Measurements from ENCODE around the gene PRELP.
"Not testable (repeated sequence)": the region's sequence is repeated elsewhere in the genome, so short reads cannot be mapped to it uniquely, and the experiment has no call there.

PRELP gene

DNA sequence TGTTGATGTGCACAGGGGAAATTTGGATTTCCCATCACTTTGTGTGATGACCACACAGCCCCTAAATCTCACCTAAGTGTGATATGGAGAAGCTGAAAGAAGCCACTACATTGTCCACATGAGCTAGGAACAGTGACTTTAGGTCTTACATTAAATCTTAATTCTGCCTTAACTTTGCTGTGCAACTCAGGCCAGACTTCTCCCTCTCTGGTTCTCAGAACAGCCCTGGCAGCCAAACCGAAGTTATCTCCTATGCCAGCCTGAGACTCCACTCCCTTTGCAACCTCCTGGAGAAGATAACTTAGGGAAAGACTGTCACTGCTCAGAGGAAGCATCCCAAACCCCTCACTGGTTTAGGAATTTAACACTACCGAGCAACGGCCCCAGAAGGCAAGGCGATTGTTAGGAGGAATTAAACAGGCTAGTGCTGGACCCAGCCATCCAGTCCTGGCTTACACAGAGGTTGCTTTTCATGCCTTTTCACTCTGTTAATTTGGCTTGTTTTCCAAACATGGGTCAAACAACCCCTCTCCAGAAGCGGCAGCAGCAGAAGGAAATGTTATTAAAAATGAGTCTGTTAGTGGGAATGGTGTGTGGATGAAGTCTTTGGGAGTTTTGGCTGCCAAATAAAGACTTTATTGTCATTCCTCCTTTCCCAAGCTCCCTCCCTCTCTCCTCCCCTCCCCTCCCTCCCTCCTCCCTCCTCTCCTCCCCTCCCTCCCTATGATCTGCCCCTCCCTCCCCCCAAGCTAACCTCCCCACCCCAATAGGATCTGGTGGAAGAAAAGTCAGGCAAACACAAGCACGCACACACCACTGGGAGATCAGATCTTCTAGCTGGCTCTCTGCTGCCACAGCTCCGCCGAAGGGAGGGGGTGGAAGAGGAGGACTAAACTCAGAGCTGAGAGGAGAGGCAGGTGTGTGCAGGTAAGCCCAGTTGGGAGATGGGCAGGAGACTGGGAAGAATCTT, at the start of gene PRELP:
TSS of gene PRELP (plus strand) at position 795 of the 970 bp plus-strand sequence. CDS start 7,379 bp downstream, outside the sequence.
- intact Hi-C loops (cut with DNase I) = no loop called here
- peak in 28 of 42 donors; percentile 20 to 69 (median 46) for DNase-seq

DNA sequence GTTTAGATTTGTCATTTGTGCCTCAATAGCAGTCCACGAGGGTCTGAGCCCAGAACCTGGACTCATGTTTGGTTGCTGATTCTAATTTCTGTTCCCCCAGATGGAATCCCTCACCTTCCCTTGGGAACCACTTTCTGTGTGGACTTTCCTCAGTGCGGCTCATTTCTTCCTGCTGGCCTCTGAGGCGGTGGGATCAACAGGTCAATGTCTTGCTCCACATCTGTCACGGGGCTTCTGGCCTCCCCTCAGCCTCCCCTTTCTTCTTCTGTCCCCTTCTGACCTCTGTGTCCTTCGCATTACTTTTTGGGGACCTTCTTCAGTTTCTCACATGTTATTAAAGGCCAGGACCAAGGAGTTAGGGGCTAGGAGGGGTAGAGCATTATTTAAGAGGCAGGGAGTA, 49.2 kb upstream of the PRELP start:
- intact Hi-C loops (cut with DNase I) = no loop called here
- DNase-seq = no peak

DNA sequence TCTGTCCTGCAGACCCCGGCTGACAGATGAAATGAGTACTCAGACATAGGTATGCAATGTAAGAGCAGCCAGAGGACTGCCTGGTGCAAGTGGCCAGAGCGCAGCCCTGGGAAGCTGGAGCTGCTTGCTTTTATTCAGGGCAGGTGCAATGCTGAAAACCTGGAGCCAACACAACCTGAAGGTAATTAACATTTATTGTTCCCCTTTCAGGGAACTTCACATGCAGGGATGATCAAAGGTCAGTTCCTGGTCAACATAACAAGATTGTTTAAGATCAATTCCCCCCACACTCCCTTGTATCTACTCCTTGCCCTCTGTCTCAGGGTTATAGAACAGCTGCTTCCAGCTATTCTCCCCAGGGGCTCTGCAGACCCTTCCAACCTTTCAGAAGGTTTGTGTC, 48.7 kb upstream of the PRELP start:
- intact Hi-C loops (cut with DNase I) = no loop called here

DNA sequence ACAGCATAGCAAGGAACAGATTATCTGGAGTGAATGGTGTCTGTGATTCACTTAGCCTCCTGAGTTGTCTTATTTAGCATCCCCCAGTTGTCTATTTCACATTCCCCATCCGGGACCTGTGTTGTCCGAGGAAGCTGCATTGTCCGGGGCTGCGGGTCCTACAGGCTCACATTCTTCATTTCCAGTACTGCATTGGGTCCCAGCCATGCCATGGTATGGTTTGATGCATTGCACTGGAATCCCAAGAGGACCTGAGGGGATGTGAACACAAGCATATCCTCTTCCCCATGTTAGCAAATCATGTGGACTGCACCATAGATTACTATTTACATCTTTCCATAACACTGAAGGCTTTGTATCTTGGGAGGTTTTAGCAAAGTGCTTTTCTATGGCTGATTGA, 48.2 kb upstream of the PRELP start:
- intact Hi-C loops (cut with DNase I) = no loop called here
- no peak for DNase-seq

More for the DNA sequence above, 48.7 kb upstream of the PRELP start:
- no peak for DNase-seq

DNA sequence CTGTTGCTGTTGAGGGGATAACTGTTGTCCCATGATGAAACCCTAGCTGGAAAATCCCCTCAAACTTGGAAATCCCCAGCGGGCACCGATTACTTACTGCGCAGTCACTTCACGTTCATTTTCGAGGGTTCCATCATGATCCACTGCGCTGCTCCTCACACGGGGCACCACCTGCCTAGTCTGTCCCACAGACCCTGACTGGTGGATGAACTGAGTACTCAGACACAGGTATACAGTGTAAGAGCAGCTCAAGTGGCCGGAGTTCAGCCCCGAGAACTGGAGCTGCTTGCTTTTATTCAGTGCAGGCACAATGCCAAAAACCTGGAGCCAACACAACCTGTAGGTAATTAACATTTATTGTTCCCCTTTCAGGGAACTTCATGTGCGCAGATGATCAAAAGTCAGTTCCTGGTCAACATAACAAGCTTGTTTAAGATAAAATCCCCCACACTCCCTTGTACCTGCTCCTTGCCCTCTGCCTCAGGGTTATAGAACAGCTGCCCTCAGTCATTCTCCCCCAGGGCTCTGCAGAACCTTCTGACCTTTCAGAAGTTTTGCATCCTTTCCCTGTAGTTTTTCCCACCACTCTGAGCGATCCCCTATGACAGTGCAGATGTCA, 46.5 kb upstream of the PRELP start:
- intact Hi-C loops (cut with DNase I) = no loop called here
- no peak for DNase-seq

DNA sequence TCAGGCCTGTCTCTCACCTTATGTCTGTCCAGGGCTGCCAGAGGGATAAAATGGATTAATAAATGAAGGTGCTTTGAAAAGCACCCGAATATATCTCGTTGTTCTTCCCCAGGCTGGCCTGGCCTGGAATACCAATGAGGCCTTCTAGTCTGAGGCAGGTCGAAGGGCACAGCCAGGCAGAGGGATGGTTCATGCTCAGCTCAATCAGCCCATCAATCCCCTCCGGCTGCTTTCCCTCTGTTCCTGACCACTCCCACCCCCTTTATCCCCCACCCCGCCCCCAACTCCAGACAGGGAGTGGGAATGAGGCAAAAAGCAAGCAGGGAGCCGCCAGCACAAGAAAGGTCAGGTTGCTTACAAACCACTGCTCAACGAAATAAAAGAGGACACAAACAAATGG, 40.0 kb upstream of the PRELP start:
- intact Hi-C loops (cut with DNase I) = no loop called here
- DNase-seq = no peak

DNA sequence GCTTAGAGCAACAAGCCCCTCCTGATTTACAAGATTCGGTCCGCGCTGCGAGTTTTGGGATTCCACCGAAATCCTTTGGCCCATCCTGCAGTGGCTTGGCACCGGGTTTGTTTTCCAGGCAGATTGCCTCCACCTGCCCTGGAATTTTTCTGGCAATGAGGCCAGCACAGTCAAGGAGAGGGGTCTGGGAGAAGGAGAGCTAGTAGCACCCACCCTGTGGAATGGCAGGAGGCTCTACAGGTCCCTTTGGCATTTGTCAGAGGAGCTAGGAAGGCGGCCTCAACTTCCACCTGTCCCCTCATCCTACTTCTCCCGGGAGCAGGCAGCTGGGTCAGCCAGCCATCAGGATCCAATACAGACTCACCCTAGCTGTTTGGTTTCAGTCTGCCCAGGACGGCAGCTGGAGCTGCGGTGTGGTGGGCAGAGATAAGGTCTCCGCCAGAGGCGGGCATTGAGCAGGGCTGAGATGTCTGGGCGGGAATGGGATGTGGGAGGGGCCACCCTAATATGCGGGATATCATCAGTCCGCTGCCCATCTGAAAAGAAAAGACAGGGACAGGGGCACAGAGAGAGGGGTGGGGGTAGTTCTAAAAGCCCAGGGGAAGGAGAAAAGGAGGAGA, 37.8 kb upstream of the PRELP start:
- intact Hi-C loops (cut with DNase I) = no loop called here
- DNase-seq = peak in 1 of 42 donors; percentile 30

DNA sequence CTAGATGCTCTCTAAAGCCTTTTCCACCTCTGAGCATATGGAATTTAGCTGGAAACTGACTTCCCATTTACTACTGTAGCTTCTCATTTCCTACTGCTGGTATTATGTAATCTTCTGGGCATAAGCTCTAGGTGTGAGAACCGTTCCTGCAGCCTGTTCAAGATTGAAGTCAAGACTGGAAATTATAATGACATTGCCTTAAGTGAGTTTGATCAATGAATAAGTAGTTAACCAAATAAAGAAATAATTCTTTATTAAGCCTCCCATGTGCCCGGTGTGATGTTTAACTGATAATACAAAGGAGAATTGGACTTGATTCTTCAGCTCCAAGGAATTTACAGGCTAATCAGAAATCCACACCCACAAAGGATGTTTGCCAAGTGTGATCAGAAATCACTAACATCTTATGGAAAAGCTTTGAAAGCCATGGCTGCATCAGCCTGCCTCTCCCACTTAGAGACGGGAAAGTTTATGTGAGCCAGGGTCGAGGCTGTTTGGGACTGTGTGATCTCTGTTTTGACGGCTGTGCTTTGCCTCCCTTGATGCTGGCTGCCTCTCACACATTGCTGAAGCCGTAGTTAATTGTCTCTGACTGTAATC, 36.4 kb upstream of the PRELP start:
- intact Hi-C loops (cut with DNase I) = no loop called here
- DNase-seq = no peak

DNA sequence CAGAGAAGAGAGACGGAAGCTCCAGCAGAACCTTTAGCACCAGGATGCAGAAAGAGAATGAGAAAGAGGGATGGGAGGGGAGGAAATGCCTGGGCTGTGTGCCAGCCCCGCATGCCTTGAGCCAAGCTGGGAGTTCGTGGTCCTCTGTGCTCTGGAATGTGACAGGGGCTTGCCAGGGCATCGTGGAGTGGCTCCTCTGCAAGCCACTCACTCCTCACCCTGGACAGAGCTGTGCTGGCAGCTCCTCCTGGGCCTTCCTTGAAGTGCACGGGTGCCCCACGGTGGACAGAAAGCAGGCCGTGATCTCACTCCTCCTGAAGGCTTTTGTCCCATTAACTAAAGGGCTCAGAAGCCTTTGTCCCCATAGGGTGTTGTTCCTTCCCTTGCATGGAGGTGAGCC, 34.8 kb upstream of the PRELP start:
- intact Hi-C loops (cut with DNase I) = loop anchor here (2.0 kb wide), 1 partner anchor 100 kb away; no protein-coding TSS in a partner anchor
- peak; percentile 18 to 91 (median 74) for DNase-seq

DNA sequence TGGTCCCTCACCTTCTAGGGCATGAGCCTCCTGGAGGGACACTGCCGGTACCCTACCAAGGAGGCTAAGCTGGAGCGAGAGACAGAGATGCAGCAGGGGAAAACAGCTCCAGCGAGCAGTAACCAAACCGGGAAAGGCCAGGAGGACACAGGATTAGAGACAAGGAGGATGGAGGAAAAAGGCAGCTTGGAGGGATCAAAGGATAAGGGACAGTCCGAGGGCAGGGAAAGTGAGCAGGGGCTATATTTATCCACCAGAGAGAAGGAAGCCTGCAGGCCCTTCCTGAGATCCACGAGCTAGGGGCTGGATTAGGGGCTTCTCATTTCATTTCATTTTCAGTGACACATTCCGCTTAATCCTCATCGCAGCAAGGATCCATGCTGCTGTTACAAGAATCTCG, 33.8 kb upstream of the PRELP start:
- no peak for DNase-seq
- intact Hi-C loops (cut with DNase I) = loop anchor here (2.0 kb wide), 1 partner anchor 101 kb away; no protein-coding TSS in a partner anchor

DNA sequence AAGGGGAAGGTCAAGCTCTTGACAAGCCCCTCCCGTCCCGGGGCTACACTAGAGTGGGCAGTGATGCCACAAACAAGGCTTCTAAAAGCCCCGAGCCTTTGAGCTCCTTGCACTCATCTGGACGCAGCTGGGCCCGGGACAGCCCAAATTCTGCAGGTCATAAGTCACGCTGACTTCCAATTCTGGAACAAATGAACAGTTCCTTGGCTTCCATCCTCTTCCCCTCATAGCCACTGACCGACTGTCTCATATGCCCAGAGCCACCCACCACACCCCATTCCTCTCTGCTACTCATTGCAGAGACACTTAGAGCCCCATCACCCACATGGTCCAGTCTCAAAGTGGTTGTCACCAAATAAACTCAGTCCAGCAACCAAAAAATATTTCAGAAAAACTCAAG, 32.8 kb upstream of the PRELP start:
- intact Hi-C loops (cut with DNase I) = no loop called here
- DNase-seq = no peak

DNA sequence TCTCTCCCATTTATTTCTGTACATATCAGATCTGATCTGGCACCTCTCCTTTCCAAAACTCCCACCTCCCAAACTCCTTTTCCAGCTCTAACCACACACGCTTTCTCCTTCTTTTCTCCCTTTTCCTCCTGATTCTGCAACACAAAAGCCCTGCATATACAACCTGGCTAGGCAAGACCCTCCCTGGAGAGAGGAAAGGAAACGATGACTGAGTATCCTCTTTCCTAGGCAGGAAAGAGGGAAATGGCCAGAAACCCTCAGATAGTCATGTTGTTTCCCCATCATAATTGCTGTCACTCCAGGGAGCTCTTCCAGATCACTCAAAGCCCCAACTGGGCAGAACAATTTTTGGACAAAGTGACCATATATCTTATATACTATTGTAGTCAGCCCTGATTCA, 32.3 kb upstream of the PRELP start:
- no peak for DNase-seq
- intact Hi-C loops (cut with DNase I) = no loop called here

DNA sequence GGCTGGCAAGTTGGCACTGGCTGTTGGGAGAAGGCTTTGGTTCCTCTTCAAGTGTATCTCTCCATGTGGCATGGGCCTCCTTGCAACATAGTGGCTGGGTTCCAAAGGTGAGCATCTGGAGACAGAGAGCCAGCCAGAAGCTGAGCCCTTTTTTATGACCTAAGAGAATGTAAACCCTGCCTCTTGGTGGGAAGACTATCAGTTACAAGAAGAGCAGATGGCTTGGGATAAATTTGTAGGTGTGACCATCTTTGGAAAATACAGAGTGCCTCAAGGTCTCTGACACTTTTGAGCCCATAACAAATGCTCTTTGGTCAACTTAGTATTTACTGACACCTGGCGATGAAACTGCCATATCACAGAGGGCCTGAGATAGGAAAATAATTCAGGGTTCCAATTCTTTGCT, 31.4 kb upstream of the PRELP start:
- intact Hi-C loops (cut with DNase I) = no loop called here
- no peak for DNase-seq

DNA sequence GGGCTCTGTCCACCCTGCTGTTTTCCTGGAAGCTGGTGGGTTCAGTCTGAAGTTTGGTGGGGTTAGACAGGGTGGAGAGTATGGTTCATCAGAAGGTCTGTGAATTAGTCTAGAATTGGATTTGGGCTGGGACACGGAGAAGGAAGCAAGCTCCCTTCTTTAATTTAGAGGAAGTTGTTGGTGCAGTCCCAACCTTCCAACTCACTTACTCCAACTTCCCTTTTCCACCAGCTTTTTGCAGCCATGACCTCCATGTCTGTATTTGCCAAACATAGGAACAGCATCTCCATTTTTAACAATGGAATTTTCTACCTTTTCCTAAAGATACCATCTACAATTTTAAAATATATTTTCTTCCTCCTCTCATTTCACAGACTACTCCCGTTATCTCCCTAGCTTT, 28.5 kb upstream of the PRELP start:
- no peak for DNase-seq
- intact Hi-C loops (cut with DNase I) = no loop called here

DNA sequence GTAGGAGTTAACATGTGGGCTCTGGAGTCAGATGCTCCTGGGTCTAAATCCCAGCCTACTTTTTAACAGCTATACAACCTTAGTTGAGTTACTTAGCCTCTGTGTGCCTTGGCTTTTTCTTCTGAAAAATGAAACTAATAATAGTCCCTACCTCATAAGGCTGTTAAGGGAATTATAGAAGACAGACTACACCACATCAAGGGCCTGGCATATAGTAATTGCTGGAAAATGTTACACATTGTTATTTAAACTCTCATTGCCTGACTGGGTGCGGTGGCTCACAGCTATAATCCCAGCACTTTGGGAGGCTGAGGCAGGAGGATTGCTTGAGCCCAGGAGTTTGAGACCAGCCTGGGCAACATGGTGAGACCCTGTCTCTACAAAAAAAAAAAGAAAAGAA, 28.0 kb upstream of the PRELP start:
- intact Hi-C loops (cut with DNase I) = not testable (repeated sequence)
- peak in 1 of 42 donors; percentile 42 for DNase-seq

DNA sequence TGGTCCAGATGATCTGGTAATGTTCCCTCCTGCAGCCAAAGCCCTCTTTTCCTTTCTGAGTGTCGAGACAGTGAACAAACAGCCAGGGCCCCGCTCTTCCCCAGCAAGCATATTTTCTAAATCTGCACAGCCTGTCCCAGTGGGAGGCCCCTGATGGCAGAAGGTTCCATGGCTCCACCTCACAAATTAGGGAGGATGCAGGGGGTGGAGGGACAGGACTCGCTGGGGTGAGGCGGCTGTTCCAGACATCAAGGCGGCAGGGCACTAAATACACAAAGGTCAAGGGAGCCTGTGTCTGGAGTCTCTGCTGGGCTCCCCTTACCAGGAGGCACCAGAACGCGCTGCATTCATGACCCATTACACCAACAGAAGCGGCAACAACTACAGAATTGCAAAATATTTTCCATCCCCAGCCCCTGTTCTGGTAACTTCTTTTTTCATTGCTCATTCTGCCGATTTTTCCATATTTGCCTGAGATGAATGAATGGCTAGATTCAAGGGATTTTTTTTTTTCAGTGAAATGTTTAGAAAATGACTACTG, 27.0 kb upstream of the PRELP start:
- intact Hi-C loops (cut with DNase I) = no loop called here
- no peak for DNase-seq

DNA sequence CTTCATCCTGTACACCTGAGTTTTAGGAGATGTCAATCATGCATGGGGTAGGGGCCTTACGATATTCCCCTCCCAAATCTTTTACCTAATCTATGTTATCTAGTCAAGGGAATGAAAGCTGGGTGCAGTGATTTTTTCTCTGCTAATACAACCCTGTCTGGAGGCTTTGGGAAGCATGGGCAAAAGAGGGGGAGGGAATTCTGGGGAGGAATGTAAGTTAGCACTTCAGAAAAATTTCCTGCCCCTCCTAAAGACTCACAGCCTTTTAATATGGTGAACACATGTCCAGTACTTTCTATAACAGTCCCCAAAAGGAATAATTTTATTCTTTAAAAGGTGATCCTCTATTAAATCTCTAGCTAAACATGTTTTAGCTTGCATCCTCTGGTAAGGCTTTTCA, 25.6 kb upstream of the PRELP start:
- intact Hi-C loops (cut with DNase I) = no loop called here
- DNase-seq = no peak

DNA sequence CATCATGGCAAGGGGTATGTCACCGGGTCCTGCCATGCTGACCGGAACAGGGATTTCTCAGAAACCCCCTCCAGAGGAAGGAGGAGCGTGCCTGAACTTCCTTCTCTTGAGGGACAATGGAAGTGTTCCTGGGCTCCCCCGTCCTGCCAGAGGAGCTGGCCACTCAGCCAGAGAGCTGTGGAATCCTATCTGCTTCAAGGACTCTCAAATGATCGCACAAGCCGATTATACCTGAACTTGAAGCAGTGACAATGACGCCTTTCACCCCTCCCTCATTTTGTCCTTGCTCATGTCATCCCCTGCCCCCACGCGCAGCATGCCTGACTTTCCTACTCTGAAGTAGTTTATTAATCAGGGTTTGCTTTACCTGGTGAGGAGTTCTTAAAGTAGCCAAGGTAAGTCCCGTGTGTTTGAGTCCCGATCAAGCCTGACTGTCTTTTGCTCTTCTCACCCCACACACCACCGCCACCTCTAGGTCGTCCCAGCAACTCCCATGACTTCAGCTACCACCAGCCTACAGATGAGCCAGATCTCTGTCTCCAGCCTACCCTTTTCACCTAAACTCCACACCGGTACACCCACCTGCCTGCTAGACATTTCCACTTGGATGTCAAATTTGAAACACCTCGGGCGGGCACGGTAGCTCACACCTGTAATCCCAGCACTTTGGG, 25.0 kb upstream of the PRELP start:
- intact Hi-C loops (cut with DNase I) = no loop called here
- peak in 1 of 42 donors; percentile 13 for DNase-seq

Data from head of caudate nucleus (tissue), 42 donors.